CD4-positive, alpha-beta T cell treated with Interleukin-2 at 100 ng/mL for 4 hours (primary cell): ENCODE measurements around the gene PERM1.
"Not testable (repeated sequence)": the region's sequence is repeated elsewhere in the genome, so short reads cannot be mapped to it uniquely, and the experiment has no call there.

Source experiments
- DNase-seq: peaks from one replicate; pipeline ENCODE4 v3.0.0-alpha.2; 2020; ENCODE audit warnings: low spot score

PERM1 gene

GRCh38 chr1:997993-998744 is 16.3 kb upstream of the PERM1 start:
- DNase-seq: no peak

- no peak for DNase-seq
Measured at GRCh38 chr1:997713-997992, 15.8 kb upstream of the PERM1 start.

GRCh38 chr1:996851-997712 is 15.2 kb upstream of the PERM1 start:
- no peak for DNase-seq

GRCh38 chr1:995665-996633 is 14.1 kb upstream of the PERM1 start:
- no peak for DNase-seq

GRCh38 chr1:994546-994945 is 12.7 kb upstream of the PERM1 start:
- DNase-seq: not testable (repeated sequence)

- no peak for DNase-seq
Measured at GRCh38 chr1:993379-993995, 11.6 kb upstream of the PERM1 start.

- no peak for DNase-seq
Measured at GRCh38 chr1:992362-992761, 10.5 kb upstream of the PERM1 start.

GRCh38 chr1:991895-992294 is 10.0 kb upstream of the PERM1 start:
- no peak for DNase-seq

GRCh38 chr1:991275-991674 is 9.4 kb upstream of the PERM1 start:
- not testable (repeated sequence) for DNase-seq

- not testable (repeated sequence) for DNase-seq
Measured at GRCh38 chr1:988061-988460, 6.2 kb upstream of the PERM1 start.

- no peak for DNase-seq
Measured at GRCh38 chr1:985126-985525, 3.2 kb upstream of the PERM1 start.

- DNase-seq: no peak
Measured at GRCh38 chr1:984476-984814, 2.6 kb upstream of the PERM1 start.

GRCh38 chr1:983798-984475 is 2.0 kb upstream of the PERM1 start:
- DNase-seq: peak; percentile 56

- no peak for DNase-seq
Measured at GRCh38 chr1:982765-983436, 1.0 kb upstream of the PERM1 start.

GRCh38 chr1:981491-981954 is 370 bp downstream of the PERM1 start:
- no peak for DNase-seq

- no peak for DNase-seq
Measured at GRCh38 chr1:980602-981395, 1.1 kb downstream of the PERM1 start.

- DNase-seq: no peak
Measured at GRCh38 chr1:980137-980571, 1.7 kb downstream of the PERM1 start.

- no peak for DNase-seq
Measured at GRCh38 chr1:979744-980072, 2.2 kb downstream of the PERM1 start.

GRCh38 chr1:978835-979743 is 2.8 kb downstream of the PERM1 start:
- DNase-seq: no peak
